Stimulated activated CD4-positive, alpha-beta T cell treated with anti-CD3 and anti-CD28 coated beads, Interleukin-2, amount 100 ng/mL, for 48 hours (primary cell): Measurements from ENCODE around the gene PPP1R14C.

ENCODE experiments used
- DNase-seq, 2 donors: peaks; one replicate each; pipeline ENCODE4 v3.0.0-alpha.2; 2020

The PPP1R14C gene

DNA sequence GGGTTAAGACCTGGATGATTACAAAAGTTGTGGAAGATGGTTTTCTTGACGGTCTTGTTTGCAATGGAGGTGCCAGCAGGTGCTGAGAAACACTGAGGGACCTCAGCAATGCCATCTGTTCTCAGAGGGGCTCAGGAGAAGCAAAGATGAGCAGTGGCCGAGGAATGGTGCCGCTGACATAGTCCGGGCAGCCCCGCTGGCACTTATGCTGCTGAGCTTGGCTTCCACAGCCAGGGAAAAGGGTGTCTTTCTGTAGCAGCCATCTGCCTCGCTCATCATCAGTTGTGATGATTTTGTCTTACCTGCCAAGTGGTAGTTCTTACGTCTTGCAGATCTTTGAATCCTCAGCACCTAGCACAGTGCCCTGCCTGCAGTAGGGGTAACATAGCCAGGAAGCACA is 55.7 kb downstream of the PPP1R14C start:
- DNase-seq, result no peak

- DNase-seq, result no peak
Observed at GRCh38 chr6:150199241-150199640, 56.4 kb downstream of the PPP1R14C start.

DNA sequence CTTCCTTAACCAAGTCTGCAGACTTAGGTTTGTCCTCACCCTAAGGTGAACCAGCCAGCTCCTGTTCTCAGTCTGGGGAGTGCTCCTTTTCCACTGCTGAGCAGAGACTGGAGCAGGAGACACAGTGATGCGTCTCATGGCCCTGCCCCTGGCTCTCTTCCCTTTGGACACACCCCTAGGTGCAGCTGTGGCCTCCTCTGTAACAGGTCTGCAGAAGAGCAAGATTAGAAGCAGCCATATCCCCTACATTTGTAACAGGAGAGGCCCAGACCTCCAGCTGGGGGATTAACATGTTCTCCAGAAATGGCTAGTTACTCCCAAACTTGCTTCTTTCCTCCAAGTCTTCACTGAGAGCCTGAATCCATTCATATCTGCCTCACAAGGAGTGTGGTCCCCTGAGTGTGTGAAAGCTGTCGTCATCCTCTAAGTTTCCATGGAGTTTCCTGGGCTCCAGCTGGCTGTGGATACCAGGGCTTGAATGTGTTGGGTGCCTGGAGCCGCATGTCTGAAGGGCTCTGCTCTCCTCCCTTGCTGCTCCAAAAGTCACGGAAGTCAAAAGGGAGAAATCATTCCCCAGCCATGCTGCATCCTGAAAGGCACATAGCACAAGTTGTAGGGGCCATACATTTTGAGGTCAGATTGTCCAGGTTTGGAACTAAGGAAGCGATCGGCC is 57.7 kb downstream of the PPP1R14C start:
- DNase-seq, result no peak

- no peak for DNase-seq
Observed at GRCh38 chr6:150201285-150201684, 58.4 kb downstream of the PPP1R14C start.

DNA sequence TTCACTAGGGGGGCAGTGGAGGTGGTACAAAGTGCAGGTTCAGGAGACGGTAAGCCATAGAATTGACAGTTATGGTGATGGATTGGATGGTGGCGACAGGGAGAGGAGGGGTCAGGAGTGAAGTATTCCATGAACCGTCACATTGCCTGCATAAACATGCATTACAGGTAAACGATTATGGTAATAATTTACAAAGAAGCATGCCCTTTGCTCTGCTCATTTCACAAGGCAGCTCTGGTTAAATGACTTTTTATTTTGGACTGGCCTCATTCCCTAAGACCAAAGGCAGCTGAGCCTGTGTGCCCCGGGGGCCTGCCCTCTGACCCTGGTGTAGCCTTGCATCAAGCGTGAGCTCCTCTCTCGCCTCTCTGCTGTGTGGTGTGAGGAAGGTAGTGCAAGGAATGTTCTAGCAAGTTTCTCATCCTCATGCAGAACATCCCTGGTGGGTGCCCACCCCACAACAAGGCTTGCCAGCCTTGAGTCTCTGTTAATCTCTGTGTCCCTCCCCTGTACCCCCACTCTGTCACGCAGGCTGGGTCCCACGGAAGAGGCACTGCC is 59.0 kb downstream of the PPP1R14C start:
- DNase-seq, result no peak

DNA sequence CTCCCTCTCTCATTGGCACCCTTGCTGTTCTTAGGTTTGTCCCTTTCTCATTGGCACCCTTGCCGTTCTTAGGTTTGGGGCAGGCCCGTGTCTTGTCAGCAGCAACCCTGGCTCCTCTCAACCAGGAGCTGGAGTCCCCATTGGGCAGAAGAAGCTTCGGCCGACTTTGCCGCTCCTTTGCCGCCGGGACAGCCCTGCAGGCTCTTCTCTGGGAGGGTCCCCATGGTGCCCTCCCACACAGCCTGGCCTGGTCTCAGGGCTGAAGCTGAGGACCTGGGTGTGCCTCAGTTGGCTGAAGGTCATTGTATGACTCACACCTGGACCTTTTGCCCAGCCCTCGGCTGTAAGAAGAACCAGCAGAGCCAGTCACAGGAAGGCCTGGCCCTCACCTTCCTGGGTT is 59.6 kb downstream of the PPP1R14C start:
- DNase-seq, result no peak

- DNase-seq, result no peak
Observed at GRCh38 chr6:150202934-150203333, 60.1 kb downstream of the PPP1R14C start.

- no peak for DNase-seq
Observed at GRCh38 chr6:150203378-150203777, 60.5 kb downstream of the PPP1R14C start.

DNA sequence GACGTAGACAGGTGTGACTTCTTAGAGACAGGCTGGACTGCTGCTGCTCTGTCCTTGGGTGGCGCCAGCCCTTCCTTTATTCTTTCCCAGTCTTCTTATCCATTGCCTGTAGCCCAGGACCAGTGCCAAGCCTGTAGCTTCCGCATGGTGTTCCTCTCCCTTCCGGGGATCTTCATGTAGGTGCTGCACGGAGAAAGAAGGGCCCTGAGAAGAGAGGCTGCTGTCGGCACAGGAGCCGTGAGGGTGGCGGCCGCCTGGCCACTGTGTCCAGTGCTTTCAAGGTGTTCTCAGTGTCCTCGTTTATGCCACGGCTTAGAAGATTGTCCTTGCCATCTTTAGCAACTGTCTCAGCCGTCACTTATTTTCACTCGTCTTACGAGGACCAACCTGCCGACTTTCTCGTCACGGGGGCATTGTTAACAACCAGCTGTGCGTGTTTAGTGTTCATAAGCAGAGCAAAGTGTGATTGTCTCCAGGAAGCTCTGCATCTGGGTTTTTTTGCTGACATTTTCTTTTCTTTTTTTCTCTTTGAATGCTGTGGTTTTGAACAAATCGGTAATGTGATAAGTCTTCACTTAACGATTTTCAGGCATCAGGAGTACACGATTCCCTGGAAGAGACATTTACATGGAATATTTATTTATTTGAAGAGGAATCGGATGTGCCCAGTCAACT is 61.2 kb downstream of the PPP1R14C start:
- DNase-seq, result no peak

GRCh38 chr6:150204705-150205472 is 62.0 kb downstream of the PPP1R14C start:
- DNase-seq, result no peak

DNA sequence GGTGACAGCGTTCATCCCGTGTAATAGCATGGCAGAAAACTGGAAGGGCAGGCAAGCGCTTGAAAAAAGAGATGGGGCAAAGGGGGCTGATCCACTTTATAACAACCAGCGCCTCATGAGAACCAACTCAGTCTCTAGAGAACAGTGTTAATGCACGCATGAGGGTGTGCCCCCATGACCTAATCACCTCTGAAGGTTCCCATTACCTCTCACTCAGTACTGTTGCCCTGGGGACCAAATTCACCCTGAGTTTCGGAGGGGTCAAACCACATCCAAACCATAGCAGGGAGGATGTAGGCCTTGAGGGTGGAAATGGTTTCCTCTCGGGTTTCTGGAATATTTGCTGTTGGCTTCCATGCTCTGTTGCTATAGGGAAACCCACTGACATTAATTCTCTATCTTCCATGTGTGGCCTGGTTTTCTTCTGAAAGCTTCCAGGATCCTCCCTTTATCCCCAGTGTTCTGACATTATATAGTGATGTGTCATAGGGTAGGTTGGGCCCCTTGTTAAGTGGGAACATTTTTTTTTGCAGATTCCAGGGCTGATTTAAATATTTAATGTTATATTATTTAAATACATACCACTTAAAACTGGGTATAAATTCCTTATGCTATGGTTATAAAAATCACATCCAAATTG is 65.2 kb downstream of the PPP1R14C start:
- no peak for DNase-seq

- DNase-seq, result no peak
Observed at GRCh38 chr6:150208611-150209352, 65.9 kb downstream of the PPP1R14C start.

DNA sequence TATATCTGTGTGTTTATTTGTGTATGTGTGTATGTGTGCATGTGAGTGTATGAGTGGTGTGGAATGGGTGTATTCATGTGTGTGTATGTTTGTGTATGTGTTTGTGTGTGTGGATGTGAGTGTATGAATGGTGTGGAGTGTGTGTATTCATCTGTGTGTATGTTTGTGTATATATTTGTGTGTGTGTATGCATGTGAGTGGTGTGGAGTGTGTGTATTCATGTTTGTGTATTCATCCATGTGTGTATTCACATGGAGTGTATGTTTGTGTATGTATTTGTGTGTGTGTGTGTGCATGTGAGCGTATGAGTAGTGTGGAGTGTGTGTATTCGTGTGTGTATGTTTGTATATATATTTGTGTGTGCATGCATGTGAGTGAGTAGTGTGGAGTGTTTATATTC is 66.6 kb downstream of the PPP1R14C start:
- no peak for DNase-seq

DNA sequence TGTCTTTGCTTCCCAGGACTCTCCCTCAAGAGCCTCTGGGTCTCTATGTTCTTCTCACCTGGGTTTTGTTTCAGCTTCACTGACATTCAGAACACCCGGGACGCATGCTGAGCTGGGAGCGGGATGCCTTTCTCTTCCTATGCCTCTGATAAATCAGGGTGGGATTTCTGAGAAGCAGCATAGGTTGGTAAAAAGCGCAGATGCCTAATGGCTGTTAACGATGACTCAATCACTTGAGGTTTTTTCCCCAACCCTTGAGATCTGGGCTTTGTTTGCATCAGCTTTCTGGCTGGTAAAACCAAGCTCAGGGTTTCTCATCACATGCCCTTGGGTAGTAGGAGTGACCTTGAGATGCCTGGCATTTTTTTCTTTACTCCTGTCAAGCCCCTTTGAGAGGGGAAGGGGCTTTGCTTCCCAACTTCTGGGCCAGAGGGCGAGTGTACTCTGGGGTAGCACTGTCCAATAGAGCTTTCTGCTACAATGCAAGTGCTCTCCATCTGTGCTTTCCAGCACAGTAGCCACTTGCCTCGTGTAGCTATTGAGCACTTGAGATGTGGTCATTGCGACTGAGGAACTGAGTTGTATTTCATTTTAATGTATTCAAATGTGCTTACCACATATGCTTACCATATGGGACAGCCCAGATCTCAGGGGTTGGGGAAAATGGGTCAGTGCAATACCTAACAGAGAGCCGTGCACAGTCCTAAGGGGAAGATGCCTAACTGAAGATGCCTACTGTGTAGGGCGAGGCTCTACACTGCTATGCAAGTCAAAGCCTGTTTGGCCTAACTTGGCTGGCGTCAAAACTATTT is 69.1 kb downstream of the PPP1R14C start:
- DNase-seq, result no peak

DNA sequence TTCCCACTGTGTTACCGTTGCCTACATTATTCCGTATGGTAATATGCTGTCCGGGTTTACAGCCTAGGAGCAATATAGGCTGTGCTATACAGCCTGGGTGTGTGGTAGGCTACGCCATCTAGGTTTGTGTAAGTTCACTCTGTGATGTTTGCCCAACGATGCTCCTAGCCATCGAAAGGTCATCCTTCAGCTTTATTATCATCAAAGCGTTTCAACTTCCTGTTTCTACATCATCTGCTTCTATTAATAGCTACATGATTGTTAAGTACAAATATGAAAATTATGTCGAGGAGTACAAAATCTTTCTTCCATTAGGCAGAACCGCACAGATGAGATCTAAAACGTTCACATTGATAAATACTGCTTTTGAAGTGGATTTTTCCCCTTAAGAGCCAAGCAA is 69.9 kb downstream of the PPP1R14C start:
- DNase-seq, result no peak

- no peak for DNase-seq
Observed at GRCh38 chr6:150213301-150213700, 70.5 kb downstream of the PPP1R14C start.

GRCh38 chr6:150214310-150214709 is 71.5 kb downstream of the PPP1R14C start:
- DNase-seq, result no peak

DNA sequence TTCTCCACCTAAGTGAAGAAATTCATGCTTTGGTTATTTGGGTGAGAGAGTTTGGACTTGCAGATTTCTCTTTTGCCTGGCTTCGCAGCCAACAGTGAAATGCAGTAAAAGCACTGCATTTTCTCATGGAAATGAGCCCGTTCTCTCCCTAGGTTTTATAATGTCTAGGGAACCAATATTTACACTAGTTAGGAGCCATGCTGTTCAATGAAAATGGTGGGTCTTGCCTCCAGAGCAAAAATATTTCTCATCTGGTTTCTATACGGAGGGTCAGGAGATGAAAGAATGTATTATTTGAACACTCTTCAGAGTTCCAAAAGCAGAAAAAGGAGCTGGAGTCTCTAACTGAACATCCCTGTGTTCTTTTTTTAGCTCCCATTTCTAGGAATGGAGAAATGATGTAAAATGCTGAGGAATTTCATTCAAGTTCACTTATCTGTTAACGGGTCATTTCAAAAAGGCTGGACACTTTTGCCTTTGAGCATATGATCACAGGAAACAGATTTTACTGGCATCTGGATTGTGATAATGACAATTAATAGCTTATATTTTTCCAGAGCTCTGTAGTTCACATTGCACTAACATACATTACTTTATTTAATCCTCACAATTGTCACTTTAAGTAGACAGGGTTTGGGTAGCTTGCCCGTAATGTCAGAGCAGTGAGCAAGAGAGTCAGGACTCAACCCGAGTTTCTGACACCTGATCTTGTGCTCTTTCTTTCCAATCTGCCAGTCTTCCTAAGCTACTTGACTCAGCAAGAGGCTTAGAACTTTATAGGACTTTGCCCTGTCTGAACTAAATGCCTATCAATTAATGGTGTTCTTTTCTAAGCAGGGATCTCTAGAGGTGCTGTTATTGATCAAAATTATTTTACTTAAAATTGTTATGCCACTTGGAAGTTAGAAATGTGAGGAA is 78.0 kb downstream of the PPP1R14C start:
- DNase-seq, result no peak

- DNase-seq, result no peak
Observed at GRCh38 chr6:150224820-150225219, 82.0 kb downstream of the PPP1R14C start.

- DNase-seq, result no peak
Observed at GRCh38 chr6:150227281-150227680, 84.4 kb downstream of the PPP1R14C start.
